Retinal pigment epithelial cell (primary cell): ENCODE data around the gene EVI5.
A peak's percentile ranks its signal among the peaks of the same experiment; 100 is the strongest.
"Not testable (repeated sequence)": the region's sequence is repeated elsewhere in the genome, so short reads cannot be mapped to it uniquely, and the experiment has no call there.

Experiments used
- DNase-seq: peaks from one replicate; pipeline ENCODE4 v3.0.0-alpha.2; 2010; ENCODE audit warnings: low read depth
- H3K4me3 ChIP-seq: 2 replicates; pipeline ENCODE4 v1.5.1; 2011; ENCODE audit warnings: mild to moderate bottlenecking, low read length, control low read depth, moderate library complexity
- CTCF ChIP-seq: conservative IDR thresholded peaks from 2 replicates; pipeline ENCODE4 v1.5.1; 2011; ENCODE audit warnings: low read depth, low read length, control low read depth, inconsistent platforms

EVI5 gene

GRCh38 chr1:92792340-92792782 is 7.5 kb upstream of the EVI5 start:
- TF ChIP-seq CTCF, result no peak
- no peak for DNase-seq
- H3K4me3 ChIP-seq, result no peak overlapping the region

- DNase-seq, result no peak
- H3K4me3 ChIP-seq, result no peak overlapping the region
- no peak for TF ChIP-seq CTCF
Measured at GRCh38 chr1:92791487-92792066, 6.7 kb upstream of the EVI5 start.

- no peak for TF ChIP-seq CTCF
- DNase-seq, result no peak
Measured at GRCh38 chr1:92790867-92791266, 6.0 kb upstream of the EVI5 start.

GRCh38 chr1:92790081-92790480 is 5.2 kb upstream of the EVI5 start:
- H3K4me3 ChIP-seq, result no peak overlapping the region
- TF ChIP-seq CTCF, result no peak
- DNase-seq, result no peak

More at GRCh38 chr1:92790867-92791266, 6.0 kb upstream of the EVI5 start:
- no peak overlapping the region for H3K4me3 ChIP-seq

- no peak for DNase-seq
- TF ChIP-seq CTCF, result no peak
- H3K4me3 ChIP-seq, result no peak overlapping the region
Measured at GRCh38 chr1:92786111-92786901, 1.4 kb upstream of the EVI5 start.

- DNase-seq, result no peak
- no peak for TF ChIP-seq CTCF
- peak overlapping the region; percentile 84 for H3K4me3 ChIP-seq
Measured at GRCh38 chr1:92784021-92784638, 778 bp downstream of the EVI5 start.

GRCh38 chr1:92783550-92783949 is 1.4 kb downstream of the EVI5 start:
- not testable (repeated sequence) for DNase-seq

More at GRCh38 chr1:92783550-92783949, 1.4 kb downstream of the EVI5 start:
- H3K4me3 ChIP-seq, result peak overlapping the region; percentile 84
